ENCODE data around the gene TRPM2.

DNA sequence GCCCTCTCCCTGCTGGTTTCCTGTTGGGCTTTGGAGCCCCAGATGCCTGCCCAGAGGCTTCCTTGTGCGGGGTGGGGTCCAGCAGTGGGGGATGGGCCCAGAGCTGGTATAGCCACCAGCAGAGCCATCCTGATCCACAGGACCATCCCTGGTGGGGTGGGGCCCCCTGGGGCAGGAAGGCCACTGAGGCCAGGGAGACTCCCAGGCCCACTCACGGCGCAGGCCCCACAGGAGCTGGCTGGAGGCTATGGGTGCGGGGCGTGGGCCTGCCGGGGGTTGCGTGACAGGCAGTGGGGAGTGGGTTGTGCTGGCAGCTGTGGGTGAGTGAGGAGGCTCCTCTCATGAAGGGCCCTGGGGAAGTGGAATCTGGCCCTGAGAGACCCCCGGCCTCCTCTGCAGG, 107.6 kb downstream of the TRPM2 start:
- TF ChIP-seq, protein P1, sequence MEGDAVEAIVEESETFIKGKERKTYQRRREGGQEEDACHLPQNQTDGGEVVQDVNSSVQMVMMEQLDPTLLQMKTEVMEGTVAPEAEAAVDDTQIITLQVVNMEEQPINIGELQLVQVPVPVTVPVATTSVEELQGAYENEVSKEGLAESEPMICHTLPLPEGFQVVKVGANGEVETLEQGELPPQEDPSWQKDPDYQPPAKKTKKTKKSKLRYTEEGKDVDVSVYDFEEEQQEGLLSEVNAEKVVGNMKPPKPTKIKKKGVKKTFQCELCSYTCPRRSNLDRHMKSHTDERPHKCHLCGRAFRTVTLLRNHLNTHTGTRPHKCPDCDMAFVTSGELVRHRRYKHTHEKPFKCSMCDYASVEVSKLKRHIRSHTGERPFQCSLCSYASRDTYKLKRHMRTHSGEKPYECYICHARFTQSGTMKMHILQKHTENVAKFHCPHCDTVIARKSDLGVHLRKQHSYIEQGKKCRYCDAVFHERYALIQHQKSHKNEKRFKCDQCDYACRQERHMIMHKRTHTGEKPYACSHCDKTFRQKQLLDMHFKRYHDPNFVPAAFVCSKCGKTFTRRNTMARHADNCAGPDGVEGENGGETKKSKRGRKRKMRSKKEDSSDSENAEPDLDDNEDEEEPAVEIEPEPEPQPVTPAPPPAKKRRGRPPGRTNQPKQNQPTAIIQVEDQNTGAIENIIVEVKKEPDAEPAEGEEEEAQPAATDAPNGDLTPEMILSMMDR (IDR thresholded peaks at IDR 0.05): no peak
- no peak for TF ChIP-seq POLR2A (IDR thresholded peaks at IDR 0.05)

All from esophagus squamous epithelium (tissue), 4 donors.